Astrocyte (in vitro differentiated cells and primary cell): ENCODE data around the gene RNF7. TPM values are rescaled to one million over a fixed set of nuclear protein-coding genes. Genes with fewer than 3 reads are reported as not detected.

Source experiments
- DNase-seq: peaks from one replicate; pipeline ENCODE4 v3.0.0-alpha.2; 2010; ENCODE audit warnings: low read depth
- FAIRE-seq: peaks from 2 replicates; lab custom pipeline; 2011; peaks lifted over from hg19 to GRCh38; lab: Jason Lieb, UNC
- H2AFZ ChIP-seq: 2 replicates; pipeline ENCODE4 v1.6.0; 2012; ENCODE audit warnings: low read depth, low read length, inconsistent platforms
- H3K27ac ChIP-seq: 2 replicates; pipeline ENCODE4 v1.5.1; 2011; ENCODE audit warnings: low read depth, low read length, inconsistent platforms
- H3K27me3 ChIP-seq: 2 replicates; pipeline ENCODE4 v1.6.0; 2011; ENCODE audit warnings: low read length, inconsistent platforms; ENCODE audit not compliant: insufficient read depth
- H3K36me3 ChIP-seq: 2 replicates; pipeline ENCODE4 v1.5.1; 2011; ENCODE audit warnings: low read length, inconsistent platforms; ENCODE audit not compliant: insufficient read depth
- H3K4me1 ChIP-seq: 2 replicates; pipeline ENCODE4 v1.5.1; 2011; ENCODE audit warnings: low read length, inconsistent platforms; ENCODE audit not compliant: insufficient read depth
- H3K4me2 ChIP-seq: 2 replicates; pipeline ENCODE4 v1.6.0; 2012; ENCODE audit warnings: low read length, inconsistent platforms
- H3K4me3 ChIP-seq: 2 replicates; pipeline ENCODE4 v1.5.1; 2011; ENCODE audit warnings: low read depth, mild to moderate bottlenecking, low read length, inconsistent platforms; ENCODE audit not compliant: insufficient read depth
- H3K79me2 ChIP-seq: 2 replicates; pipeline ENCODE4 v1.6.0; 2012; ENCODE audit warnings: mild to moderate bottlenecking, low read length, inconsistent platforms; ENCODE audit not compliant: insufficient read depth
- H3K9ac ChIP-seq: 2 replicates; pipeline ENCODE4 v1.6.0; 2012; ENCODE audit warnings: mild to moderate bottlenecking, low read length, inconsistent platforms
- H3K9me3 ChIP-seq: 2 replicates; pipeline ENCODE4 v1.5.1; 2012; ENCODE audit warnings: low read depth, mild to moderate bottlenecking, low read length, inconsistent platforms; ENCODE audit not compliant: insufficient read depth
- H4K20me1 ChIP-seq: 2 replicates; pipeline ENCODE4 v1.6.0; 2012; ENCODE audit warnings: low read length, inconsistent platforms; ENCODE audit not compliant: insufficient read depth
- H3K27ac Mint-ChIP-seq: one replicate; pipeline ENCODE4 v1.8.0; 2021; ENCODE audit warnings: mild to moderate bottlenecking, mixed read lengths; ENCODE audit not compliant: unreplicated experiment
- H3K27me3 Mint-ChIP-seq: one replicate; pipeline ENCODE4 v1.8.0; 2021; ENCODE audit warnings: low read depth, mixed read lengths; ENCODE audit not compliant: unreplicated experiment
- H3K36me3 Mint-ChIP-seq: one replicate; pipeline ENCODE4 v1.8.0; 2021; ENCODE audit warnings: low read depth, mixed read lengths; ENCODE audit not compliant: unreplicated experiment
- H3K4me1 Mint-ChIP-seq: one replicate; pipeline ENCODE4 v1.8.0; 2021; ENCODE audit warnings: low read depth, mixed read lengths; ENCODE audit not compliant: unreplicated experiment
- H3K4me3 Mint-ChIP-seq: one replicate; pipeline ENCODE4 v1.8.0; 2021; ENCODE audit warnings: mild to moderate bottlenecking, moderate library complexity, mixed read lengths; ENCODE audit not compliant: unreplicated experiment
- H3K9me3 Mint-ChIP-seq: one replicate; pipeline ENCODE4 v1.8.0; 2021; ENCODE audit warnings: mild to moderate bottlenecking, mixed read lengths; ENCODE audit not compliant: unreplicated experiment
- EZH2 ChIP-seq: IDR thresholded peaks from 2 replicates; pipeline ENCODE4 v1.6.1; 2012; ENCODE audit warnings: mild to moderate bottlenecking, low read length, inconsistent platforms; ENCODE audit not compliant: insufficient read depth
- total RNA-seq: library from RNA; stranded (reverse); gene quantifications from 2 replicates; pipeline ENCODE4 v1.2.1, GENCODE V29; 2021
- TF ChIP-seq, protein P1 (sequence below): IDR thresholded peaks from 2 replicates; pipeline ENCODE4 v1.5.1; 2011; ENCODE audit warnings: low read depth, mild to moderate bottlenecking, inconsistent platforms, low read length, moderate library complexity; ENCODE audit not compliant: insufficient read depth

The RNF7 gene
- total RNA-seq, 1 donor from 2014 or later = 168 TPM

DNA sequence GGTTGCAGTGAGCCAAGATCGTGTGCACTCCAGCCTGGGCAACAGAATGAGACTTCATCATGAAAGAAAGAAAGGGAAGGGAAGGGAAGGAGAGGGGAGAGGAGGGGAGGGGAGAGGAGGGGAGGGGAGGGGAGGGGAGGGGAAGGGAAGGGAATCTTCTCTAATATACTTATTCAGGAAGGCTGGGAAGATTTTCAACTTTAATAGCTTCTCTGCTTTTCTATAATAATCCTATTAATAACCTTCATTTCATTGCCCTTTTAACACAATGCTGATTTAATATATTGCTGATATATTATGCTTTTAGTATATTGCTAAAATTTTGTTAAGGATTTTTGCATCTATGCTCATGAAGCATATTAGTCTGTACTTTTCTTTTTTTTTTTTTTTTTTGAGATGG is 23.4 kb upstream of the RNF7 start:
- H3K27ac Mint-ChIP-seq = no peak overlapping the region
- H3K9me3 Mint-ChIP-seq = peaks cover 4% of the 10 kb centered on the region
- DNase-seq (no peak), FAIRE-seq (no peak)
- H3K27ac ChIP-seq = no peak overlapping the region
- no peaks in the 10 kb centered on the region for H3K27me3 ChIP-seq
- H3K4me3 Mint-ChIP-seq = no peak overlapping the region
- H3K4me2 ChIP-seq = no peak overlapping the region
- H3K36me3 Mint-ChIP-seq = peaks cover 5% of the 10 kb centered on the region
- no peaks in the 10 kb centered on the region for H4K20me1 ChIP-seq
- no peaks in the 10 kb centered on the region for H3K79me2 ChIP-seq
- no peak overlapping the region for H2AFZ ChIP-seq
- H3K4me1 Mint-ChIP-seq = peaks cover 2% of the 10 kb centered on the region
- H3K27me3 Mint-ChIP-seq = no peaks in the 10 kb centered on the region
- no peak overlapping the region for H3K9ac ChIP-seq
- no peaks in the 10 kb centered on the region for H3K9me3 ChIP-seq
- TF ChIP-seq, protein P1, sequence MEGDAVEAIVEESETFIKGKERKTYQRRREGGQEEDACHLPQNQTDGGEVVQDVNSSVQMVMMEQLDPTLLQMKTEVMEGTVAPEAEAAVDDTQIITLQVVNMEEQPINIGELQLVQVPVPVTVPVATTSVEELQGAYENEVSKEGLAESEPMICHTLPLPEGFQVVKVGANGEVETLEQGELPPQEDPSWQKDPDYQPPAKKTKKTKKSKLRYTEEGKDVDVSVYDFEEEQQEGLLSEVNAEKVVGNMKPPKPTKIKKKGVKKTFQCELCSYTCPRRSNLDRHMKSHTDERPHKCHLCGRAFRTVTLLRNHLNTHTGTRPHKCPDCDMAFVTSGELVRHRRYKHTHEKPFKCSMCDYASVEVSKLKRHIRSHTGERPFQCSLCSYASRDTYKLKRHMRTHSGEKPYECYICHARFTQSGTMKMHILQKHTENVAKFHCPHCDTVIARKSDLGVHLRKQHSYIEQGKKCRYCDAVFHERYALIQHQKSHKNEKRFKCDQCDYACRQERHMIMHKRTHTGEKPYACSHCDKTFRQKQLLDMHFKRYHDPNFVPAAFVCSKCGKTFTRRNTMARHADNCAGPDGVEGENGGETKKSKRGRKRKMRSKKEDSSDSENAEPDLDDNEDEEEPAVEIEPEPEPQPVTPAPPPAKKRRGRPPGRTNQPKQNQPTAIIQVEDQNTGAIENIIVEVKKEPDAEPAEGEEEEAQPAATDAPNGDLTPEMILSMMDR = no peak
- no peak for TF ChIP-seq EZH2
- no peak overlapping the region for H3K4me3 ChIP-seq
- H3K36me3 ChIP-seq = no peaks in the 10 kb centered on the region
- peaks cover 6% of the 10 kb centered on the region for H3K4me1 ChIP-seq

DNA sequence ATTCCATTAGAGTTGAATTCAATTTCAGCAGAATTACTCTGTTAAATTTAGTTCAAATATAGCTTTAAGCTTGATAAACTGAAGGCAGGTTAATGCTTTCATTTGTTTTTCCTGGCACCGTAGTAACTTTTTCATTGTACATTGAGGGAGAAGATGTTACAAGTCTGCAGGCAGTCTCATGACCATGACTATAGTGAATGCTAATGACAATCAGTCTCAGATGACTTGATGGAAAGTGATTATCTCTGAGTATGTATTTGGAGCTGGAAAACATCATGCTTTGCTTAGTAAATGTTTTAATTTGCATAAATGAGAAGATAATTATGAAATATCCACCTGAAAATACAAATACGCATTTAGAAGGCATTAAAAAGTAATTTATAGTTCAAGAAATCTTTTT is 16.0 kb upstream of the RNF7 start:
- no peaks in the 10 kb centered on the region for H3K27me3 ChIP-seq
- no peaks in the 10 kb centered on the region for H3K36me3 ChIP-seq
- Mint-ChIP-seq H3K4me3 (no peak overlapping the region), H3K4me1 (no peaks in the 10 kb centered on the region), H3K27ac (no peak overlapping the region), H3K36me3 (peaks cover 5% of the 10 kb centered on the region), H3K9me3 (no peaks in the 10 kb centered on the region), H3K27me3 (no peaks in the 10 kb centered on the region)
- no peak overlapping the region for H3K27ac ChIP-seq
- H3K4me3 ChIP-seq = no peak overlapping the region
- TF ChIP-seq, protein P1 = no peak
- H4K20me1 ChIP-seq = no peaks in the 10 kb centered on the region
- FAIRE-seq = no peak
- no peaks in the 10 kb centered on the region for H3K4me1 ChIP-seq
- H3K9me3 ChIP-seq = no peaks in the 10 kb centered on the region
- DNase-seq = no peak
- no peaks in the 10 kb centered on the region for H3K79me2 ChIP-seq
- H3K4me2 ChIP-seq = no peak overlapping the region
- H3K9ac ChIP-seq = no peak overlapping the region
- H2AFZ ChIP-seq = no peak overlapping the region

DNA sequence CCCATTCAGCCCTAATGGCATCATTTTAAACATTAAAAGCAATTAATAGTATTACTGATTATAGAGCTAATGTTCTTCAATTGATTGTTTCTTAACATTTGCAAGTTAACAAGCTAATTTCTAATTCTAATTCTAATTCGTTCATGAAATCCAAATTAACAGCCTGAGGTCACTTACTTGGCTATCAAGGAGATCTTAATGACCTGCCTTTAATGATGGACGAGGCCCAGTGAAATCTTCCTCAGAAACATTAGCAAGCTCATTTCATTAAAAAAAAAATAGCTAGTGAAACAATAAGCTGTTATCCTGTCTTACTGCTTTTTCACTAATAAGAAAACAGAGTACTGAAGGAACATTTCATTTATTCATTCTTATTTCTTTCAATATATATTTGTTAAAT is 15.4 kb upstream of the RNF7 start:
- no peak overlapping the region for H3K27ac ChIP-seq
- no peak overlapping the region for H3K4me3 ChIP-seq
- no peak overlapping the region for H3K4me2 ChIP-seq
- H3K9ac ChIP-seq = no peak overlapping the region
- H3K79me2 ChIP-seq = no peaks in the 10 kb centered on the region
- H4K20me1 ChIP-seq = no peaks in the 10 kb centered on the region
- H3K9me3 ChIP-seq = no peaks in the 10 kb centered on the region
- H3K9me3 Mint-ChIP-seq = no peaks in the 10 kb centered on the region
- H3K4me1 ChIP-seq = no peaks in the 10 kb centered on the region
- no peak for TF ChIP-seq EZH2
- TF ChIP-seq, protein P1 = no peak
- FAIRE-seq = no peak
- no peaks in the 10 kb centered on the region for H3K27me3 ChIP-seq
- H2AFZ ChIP-seq = no peak overlapping the region
- H3K4me3 Mint-ChIP-seq = no peak overlapping the region
- no peak for DNase-seq
- H3K27me3 Mint-ChIP-seq = no peaks in the 10 kb centered on the region
- H3K36me3 ChIP-seq = no peaks in the 10 kb centered on the region
- no peak overlapping the region for H3K27ac Mint-ChIP-seq
- peaks cover 5% of the 10 kb centered on the region for H3K36me3 Mint-ChIP-seq
- H3K4me1 Mint-ChIP-seq = no peaks in the 10 kb centered on the region
